ENCODE results near the gene KIRREL1.

KIRREL1 gene

GRCh38 chr1:157982136-157982535, 11.3 kb upstream of the KIRREL1 start:
- in situ Hi-C loops (cut with MboI; ENCODE audit: low pct_unique_long_range_greater_than_20kb, low sequenced_read_pairs, unreplicated experiment): no loop called here
- no peak for DNase-seq (ENCODE audit: low spot score)
- TF ChIP-seq CTCF (IDR thresholded peaks at IDR 0.05; ENCODE audit: extremely low read depth, insufficient read depth, missing control alignments): no peak

GRCh38 chr1:157983787-157984186, 9.7 kb upstream of the KIRREL1 start:
- TF ChIP-seq CTCF (IDR thresholded peaks at IDR 0.05; ENCODE audit: extremely low read depth, insufficient read depth, missing control alignments): no peak
- in situ Hi-C loops (cut with MboI; ENCODE audit: low pct_unique_long_range_greater_than_20kb, low sequenced_read_pairs, unreplicated experiment): no loop called here
- DNase-seq (ENCODE audit: low spot score): no peak

- in situ Hi-C loops (cut with MboI; ENCODE audit: low pct_unique_long_range_greater_than_20kb, low sequenced_read_pairs, unreplicated experiment): no loop called here
- no peak for TF ChIP-seq CTCF (IDR thresholded peaks at IDR 0.05; ENCODE audit: extremely low read depth, insufficient read depth, missing control alignments)
- no peak for DNase-seq (ENCODE audit: low spot score)
These were observed 9.0 kb upstream of the KIRREL1 start for GRCh38 chr1:157984469-157984868.

- in situ Hi-C loops (cut with MboI; ENCODE audit: low pct_unique_long_range_greater_than_20kb, low sequenced_read_pairs, unreplicated experiment): no loop called here
- no peak for TF ChIP-seq CTCF (IDR thresholded peaks at IDR 0.05; ENCODE audit: extremely low read depth, insufficient read depth, missing control alignments)
- no peak for DNase-seq (ENCODE audit: low spot score)
These were observed 8.0 kb upstream of the KIRREL1 start for GRCh38 chr1:157985473-157985872.

- DNase-seq (ENCODE audit: low spot score): no peak
- TF ChIP-seq CTCF (IDR thresholded peaks at IDR 0.05; ENCODE audit: extremely low read depth, insufficient read depth, missing control alignments): no peak
- in situ Hi-C loops (cut with MboI; ENCODE audit: low pct_unique_long_range_greater_than_20kb, low sequenced_read_pairs, unreplicated experiment): no loop called here
These were observed 5.4 kb upstream of the KIRREL1 start for GRCh38 chr1:157988002-157988401.

- in situ Hi-C loops (cut with MboI; ENCODE audit: low pct_unique_long_range_greater_than_20kb, low sequenced_read_pairs, unreplicated experiment): no loop called here
- DNase-seq (ENCODE audit: low spot score): peak; percentile 81
- peak; percentile 88 for TF ChIP-seq CTCF (IDR thresholded peaks at IDR 0.05; ENCODE audit: extremely low read depth, insufficient read depth, missing control alignments)
These were observed 1.2 kb upstream of the KIRREL1 start for GRCh38 chr1:157992031-157992832.

Data from GM13977 (cell line).